ENCODE measurements around the gene LRRC43. TPM values are rescaled to one million over a fixed set of nuclear protein-coding genes. Genes with fewer than 3 reads are reported as not detected.
"Not testable (repeated sequence)": the region's sequence is repeated elsewhere in the genome, so short reads cannot be mapped to it uniquely, and the experiment has no call there.

The LRRC43 gene
- total RNA-seq, 1 donor from 2014 or later: under 0.01 TPM

DNA sequence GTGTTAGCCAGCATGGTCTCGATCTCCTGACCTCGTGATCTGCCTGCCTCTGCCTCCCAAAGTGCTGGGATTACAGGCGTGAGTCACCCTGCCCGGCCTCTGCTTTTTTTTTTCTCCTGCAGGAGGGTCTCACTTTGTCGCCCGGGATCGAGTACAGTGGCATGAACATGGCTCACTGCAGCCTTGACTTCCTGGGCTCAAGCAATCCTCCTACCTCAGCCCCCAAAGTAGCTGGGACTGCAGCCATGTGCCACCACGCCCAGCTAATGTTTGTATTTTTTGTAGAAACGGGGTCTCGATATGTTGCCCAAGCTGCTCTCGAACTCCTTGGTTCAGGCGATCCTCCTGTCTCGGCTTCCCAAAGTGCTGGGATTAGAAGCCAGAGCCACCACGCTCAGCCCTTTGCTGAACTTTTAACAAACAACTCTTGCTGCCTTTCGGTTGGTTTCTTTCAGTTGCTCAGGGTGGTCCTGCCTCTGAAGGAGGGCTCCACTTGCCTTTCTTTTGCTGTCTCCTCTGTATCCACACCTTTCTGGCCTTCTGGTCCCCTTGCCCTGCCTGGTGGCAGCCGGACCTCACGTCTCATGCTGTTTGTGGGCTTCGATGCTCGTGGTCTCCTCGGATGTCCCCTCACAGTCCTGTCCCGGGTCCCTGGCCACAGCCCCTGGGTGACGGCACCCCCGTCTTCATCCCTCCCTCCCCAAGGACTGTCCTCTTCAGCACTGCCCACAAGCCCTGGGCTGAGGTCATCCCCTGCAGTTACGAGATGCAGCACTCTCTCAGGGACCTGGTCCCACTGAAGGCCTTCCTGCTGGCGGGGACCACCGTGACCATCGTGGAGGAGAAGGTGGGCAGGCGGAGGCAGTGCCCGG is 16.8 kb downstream of the LRRC43 start:
- DNase-seq (ENCODE audit: low read depth) (no peak), FAIRE-seq (no peak)
- H3K36me3 ChIP-seq (ENCODE audit: control insufficient read depth, insufficient read depth, low read length): no peaks in the 10 kb centered on the region
- TF ChIP-seq, protein P1, sequence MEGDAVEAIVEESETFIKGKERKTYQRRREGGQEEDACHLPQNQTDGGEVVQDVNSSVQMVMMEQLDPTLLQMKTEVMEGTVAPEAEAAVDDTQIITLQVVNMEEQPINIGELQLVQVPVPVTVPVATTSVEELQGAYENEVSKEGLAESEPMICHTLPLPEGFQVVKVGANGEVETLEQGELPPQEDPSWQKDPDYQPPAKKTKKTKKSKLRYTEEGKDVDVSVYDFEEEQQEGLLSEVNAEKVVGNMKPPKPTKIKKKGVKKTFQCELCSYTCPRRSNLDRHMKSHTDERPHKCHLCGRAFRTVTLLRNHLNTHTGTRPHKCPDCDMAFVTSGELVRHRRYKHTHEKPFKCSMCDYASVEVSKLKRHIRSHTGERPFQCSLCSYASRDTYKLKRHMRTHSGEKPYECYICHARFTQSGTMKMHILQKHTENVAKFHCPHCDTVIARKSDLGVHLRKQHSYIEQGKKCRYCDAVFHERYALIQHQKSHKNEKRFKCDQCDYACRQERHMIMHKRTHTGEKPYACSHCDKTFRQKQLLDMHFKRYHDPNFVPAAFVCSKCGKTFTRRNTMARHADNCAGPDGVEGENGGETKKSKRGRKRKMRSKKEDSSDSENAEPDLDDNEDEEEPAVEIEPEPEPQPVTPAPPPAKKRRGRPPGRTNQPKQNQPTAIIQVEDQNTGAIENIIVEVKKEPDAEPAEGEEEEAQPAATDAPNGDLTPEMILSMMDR (IDR thresholded peaks at IDR 0.05; ENCODE audit: insufficient read depth, low read length, severe bottlenecking): no peak
- no peak overlapping the region for H3K4me3 ChIP-seq (ENCODE audit: low read depth, low read length)
- H3K27me3 ChIP-seq (ENCODE audit: control insufficient read depth, insufficient read depth, low read length): no peaks in the 10 kb centered on the region

- Histone ChIP-seq H3K4me3 (ENCODE audit: low read depth, low read length) (no peak overlapping the region), H3K27me3 (ENCODE audit: control insufficient read depth, insufficient read depth, low read length) (no peaks in the 10 kb centered on the region), H3K36me3 (ENCODE audit: control insufficient read depth, insufficient read depth, low read length) (no peaks in the 10 kb centered on the region)
- no peak for FAIRE-seq
- TF ChIP-seq, protein P1 (IDR thresholded peaks at IDR 0.05; ENCODE audit: insufficient read depth, low read length, severe bottlenecking): no peak
- DNase-seq (ENCODE audit: low read depth): no peak
Measured at GRCh38 chr12:122200541-122201175, 17.7 kb downstream of the LRRC43 start.

DNA sequence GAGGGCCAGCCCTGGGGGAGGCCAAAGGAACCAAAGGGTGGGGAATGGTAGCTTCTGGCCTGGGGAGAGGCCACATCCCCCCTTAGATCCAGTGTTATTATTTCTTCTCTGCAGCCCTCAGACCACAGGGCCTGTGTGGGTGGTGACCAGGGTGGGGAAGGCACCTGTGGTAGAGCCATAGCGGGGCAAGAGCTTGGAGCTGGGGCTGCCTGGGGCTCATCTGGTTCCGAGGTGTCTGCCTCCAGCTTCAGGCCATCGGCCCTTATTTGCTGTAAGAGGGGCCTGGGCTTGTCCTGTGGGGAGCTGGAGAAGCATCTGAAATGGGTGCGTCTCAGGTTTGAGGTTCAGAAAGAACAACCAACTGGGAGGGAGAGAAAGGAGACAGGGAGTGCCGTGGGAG is 18.5 kb downstream of the LRRC43 start:
- no peaks in the 10 kb centered on the region for H3K36me3 ChIP-seq (ENCODE audit: control insufficient read depth, insufficient read depth, low read length)
- FAIRE-seq: no peak
- no peak overlapping the region for H3K4me3 ChIP-seq (ENCODE audit: low read depth, low read length)
- TF ChIP-seq, protein P1 (IDR thresholded peaks at IDR 0.05; ENCODE audit: insufficient read depth, low read length, severe bottlenecking): no peak
- DNase-seq (ENCODE audit: low read depth): no peak
- no peaks in the 10 kb centered on the region for H3K27me3 ChIP-seq (ENCODE audit: control insufficient read depth, insufficient read depth, low read length)

DNA sequence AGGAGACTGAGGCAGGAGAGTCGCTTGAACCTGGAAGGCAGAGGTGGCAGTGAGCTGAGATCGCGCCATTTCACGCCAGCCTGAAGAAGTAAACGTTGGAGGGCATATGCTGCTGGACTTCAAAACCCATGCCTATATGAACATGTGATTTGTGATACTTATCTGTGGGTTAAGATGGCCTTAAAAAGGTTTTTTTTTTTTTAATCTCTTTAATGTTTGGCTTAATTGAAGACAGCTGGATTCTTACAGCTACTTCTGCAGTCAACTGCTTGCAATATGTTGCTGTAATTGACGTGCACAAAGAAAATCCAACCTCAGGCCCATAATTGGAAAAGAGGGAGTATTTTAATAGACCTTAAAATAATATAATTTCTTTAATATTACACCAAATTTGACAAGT is 19.1 kb downstream of the LRRC43 start:
- FAIRE-seq: no peak

DNA sequence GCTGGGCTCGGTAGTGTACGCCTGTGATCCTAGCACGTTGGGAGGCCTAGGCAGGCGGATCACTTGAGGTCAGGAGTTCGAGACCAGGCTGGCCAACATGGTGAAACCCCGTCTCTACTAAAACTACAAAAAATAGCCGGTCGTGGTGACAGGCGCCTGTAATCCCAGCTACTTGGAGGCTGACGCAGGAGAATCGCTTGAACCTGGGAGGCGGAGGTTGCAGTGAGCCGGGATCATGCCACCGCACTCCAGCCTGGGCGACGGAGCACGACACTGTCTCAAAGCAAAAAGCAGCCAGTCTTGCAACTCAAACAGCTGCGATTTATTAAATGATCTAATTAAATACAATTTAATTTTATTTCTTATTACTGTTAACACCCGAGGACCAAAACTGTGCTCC is 19.9 kb downstream of the LRRC43 start:
- FAIRE-seq; H3K27me3 ChIP-seq (ENCODE audit: control insufficient read depth, insufficient read depth, low read length); DNase-seq (ENCODE audit: low read depth); H3K36me3 ChIP-seq (ENCODE audit: control insufficient read depth, insufficient read depth, low read length): not testable (repeated sequence)
- H3K4me3 ChIP-seq (ENCODE audit: low read depth, low read length): peak overlapping the region; percentile 60

More for the DNA sequence above, 19.1 kb downstream of the LRRC43 start:
- TF ChIP-seq, protein P1 (IDR thresholded peaks at IDR 0.05; ENCODE audit: insufficient read depth, low read length, severe bottlenecking): no peak
- H3K4me3 ChIP-seq (ENCODE audit: low read depth, low read length): no peak overlapping the region
- no peak for DNase-seq (ENCODE audit: low read depth)
- no peaks in the 10 kb centered on the region for H3K36me3 ChIP-seq (ENCODE audit: control insufficient read depth, insufficient read depth, low read length)
- no peaks in the 10 kb centered on the region for H3K27me3 ChIP-seq (ENCODE audit: control insufficient read depth, insufficient read depth, low read length)
